Measurements from ENCODE around the gene GTF2IRD1.

- no peak for TF ChIP-seq ZNF512 (CRISPR knock-in tag; IDR thresholded peaks at IDR 0.05)
- no peak for TF ChIP-seq EZH2 (conservative IDR thresholded peaks at IDR 0.05; ENCODE audit: low read depth, low read length)
- no peak for TF ChIP-seq ZBTB49 (CRISPR knock-in tag; IDR thresholded peaks at IDR 0.05; ENCODE audit: borderline replicate concordance)
- TF ChIP-seq ZNF557 (CRISPR knock-in tag; IDR thresholded peaks at IDR 0.05): no peak
- TF ChIP-seq ARID4A (CRISPR knock-in tag; IDR thresholded peaks at IDR 0.05; ENCODE audit: borderline replicate concordance): peak; percentile 16; the same call in 1 of the 2 replicates
- TF ChIP-seq HNRNPL (IDR thresholded peaks at IDR 0.05; ENCODE audit: low read depth, low read length): no peak
- TF ChIP-seq EED (CRISPR knock-in tag; IDR thresholded peaks at IDR 0.05): no peak
- TF ChIP-seq FOSL2 (CRISPR knock-in tag; IDR thresholded peaks at IDR 0.05): peak; percentile 27; the same call in 1 of the 2 replicates
- no peak for TF ChIP-seq PAX8 (CRISPR knock-in tag; IDR thresholded peaks at IDR 0.05; ENCODE audit: borderline replicate concordance)
- TF ChIP-seq NKX3-1 (CRISPR knock-in tag; IDR thresholded peaks at IDR 0.05): no peak
- TF ChIP-seq ZFX (CRISPR knock-in tag; IDR thresholded peaks at IDR 0.05; ENCODE audit: low read depth): no peak
These were observed 130.7 kb downstream of the GTF2IRD1 start for GRCh38 chr7:74584160-74584954.
